Femur (tissue), 1 donor: Measurements from ENCODE around the gene PDZRN4.
"Not testable (repeated sequence)": the region's sequence is repeated elsewhere in the genome, so short reads cannot be mapped to it uniquely, and the experiment has no call there.

ENCODE experiments used
- DNase-seq: peaks from one replicate; pipeline ENCODE4 v3.0.0-alpha.2; 2017

The PDZRN4 gene

GRCh38 chr12:41515953-41516352 lies 327.8 kb downstream of the PDZRN4 start:
- DNase-seq: no peak

- DNase-seq: no peak
Observed at GRCh38 chr12:41520869-41521268, 332.7 kb downstream of the PDZRN4 start.

- peak; percentile 32 for DNase-seq
Observed at GRCh38 chr12:41521872-41522379, 333.8 kb downstream of the PDZRN4 start.

- DNase-seq: no peak
Observed at GRCh38 chr12:41527062-41527461, 338.9 kb downstream of the PDZRN4 start.

- DNase-seq: no peak
Observed at GRCh38 chr12:41527534-41528116, 339.5 kb downstream of the PDZRN4 start.

GRCh38 chr12:41528874-41529273 lies 340.8 kb downstream of the PDZRN4 start:
- no peak for DNase-seq

- no peak for DNase-seq
Observed at GRCh38 chr12:41530441-41530840, 342.3 kb downstream of the PDZRN4 start.

GRCh38 chr12:41531147-41531829 lies 343.2 kb downstream of the PDZRN4 start:
- DNase-seq: peak; percentile 80

- no peak for DNase-seq
Observed at GRCh38 chr12:41532072-41532471, 344.0 kb downstream of the PDZRN4 start.

GRCh38 chr12:41536813-41537490 lies 348.8 kb downstream of the PDZRN4 start:
- DNase-seq: no peak

GRCh38 chr12:41537522-41537921 lies 349.4 kb downstream of the PDZRN4 start:
- DNase-seq: no peak

GRCh38 chr12:41545761-41546160 lies 357.6 kb downstream of the PDZRN4 start:
- no peak for DNase-seq

- not testable (repeated sequence) for DNase-seq
Observed at GRCh38 chr12:41547071-41547470, 359.0 kb downstream of the PDZRN4 start.

- no peak for DNase-seq
Observed at GRCh38 chr12:41548926-41549325, 360.8 kb downstream of the PDZRN4 start.

GRCh38 chr12:41552588-41552987 lies 364.5 kb downstream of the PDZRN4 start:
- DNase-seq: no peak

GRCh38 chr12:41556176-41556575 lies 368.1 kb downstream of the PDZRN4 start:
- no peak for DNase-seq

GRCh38 chr12:41557344-41557743 lies 369.2 kb downstream of the PDZRN4 start:
- no peak for DNase-seq

- DNase-seq: no peak
Observed at GRCh38 chr12:41558671-41559070, 370.6 kb downstream of the PDZRN4 start.

- no peak for DNase-seq
Observed at GRCh38 chr12:41563051-41563450, 374.9 kb downstream of the PDZRN4 start.

GRCh38 chr12:41564816-41565215 lies 376.7 kb downstream of the PDZRN4 start:
- no peak for DNase-seq

GRCh38 chr12:41566703-41567102 lies 378.6 kb downstream of the PDZRN4 start:
- DNase-seq: no peak

- DNase-seq: no peak
Observed at GRCh38 chr12:41573445-41573844, 385.3 kb downstream of the PDZRN4 start.

GRCh38 chr12:41576925-41577324 lies 388.8 kb downstream of the PDZRN4 start:
- no peak for DNase-seq

GRCh38 chr12:41577995-41578394 lies 389.9 kb downstream of the PDZRN4 start:
- DNase-seq: no peak
